Activated CD4-positive, alpha-beta T cell treated with anti-CD3 and anti-CD28 coated beads for 36 hours (primary cell): ENCODE results near the gene SOX10. TPM values are rescaled to one million over a fixed set of nuclear protein-coding genes. Genes with fewer than 3 reads are reported as not detected.

Source experiments
- ATAC-seq: fragments of 200-7000 bp; cut with Tn5 transposase; one replicate; pipeline ENCODE4 v1.10.0; 2021; ENCODE audit warnings: mild to moderate bottlenecking, moderate library complexity
- CTCF ChIA-PET: fragments of 350-600 bp; sonication (Branson Sonifier 250); formaldehyde crosslinking; loops from one replicate; lab custom pipeline; 2021; ENCODE audit warnings: antibody characterized with exemption; lab: Charles Lee
- POLR2A ChIA-PET: fragments of 350-600 bp; sonication (Branson Sonifier 250); formaldehyde crosslinking; loops from one replicate; lab custom pipeline; 2021; ENCODE audit warnings: antibody characterized with exemption, inconsistent platforms; lab: Charles Lee
- DNase-seq: peaks from one replicate; pipeline ENCODE4 v3.0.0-alpha.2; 2020
- H3K27ac Mint-ChIP-seq: one replicate; pipeline ENCODE4 v1.8.0; 2021; ENCODE audit warnings: mixed read lengths
- H3K27me3 Mint-ChIP-seq: one replicate; pipeline ENCODE4 v1.8.0; 2021; ENCODE audit warnings: mixed read lengths
- H3K36me3 Mint-ChIP-seq: one replicate; pipeline ENCODE4 v1.8.0; 2021; ENCODE audit warnings: low read depth, mixed read lengths
- H3K4me1 Mint-ChIP-seq: one replicate; pipeline ENCODE4 v1.8.0; 2021; ENCODE audit warnings: mixed read lengths
- H3K4me3 Mint-ChIP-seq: one replicate; pipeline ENCODE4 v1.8.0; 2021; ENCODE audit warnings: mild to moderate bottlenecking, moderate library complexity, mixed read lengths
- H3K9me3 Mint-ChIP-seq: one replicate; pipeline ENCODE4 v1.8.0; 2021; ENCODE audit warnings: low read depth, mixed read lengths
- intact Hi-C, 2 experiments: fragments of 100-400 bp; cut with DNase I in 1 of 2; cut with micrococcal nuclease in 1 of 2; formaldehyde crosslinking; loops; one replicate each; pipeline versions ENCODE4 v1.14.2 to v1.15.1; 2022 to 2024; cut with DNase I, micrococcal nuclease
- total RNA-seq, 2 experiments: library from RNA; stranded (reverse); gene quantifications; one replicate each; pipeline ENCODE4 v1.2.3, GENCODE V29; 2021

The SOX10 gene
- total RNA-seq, result not detected

DNA sequence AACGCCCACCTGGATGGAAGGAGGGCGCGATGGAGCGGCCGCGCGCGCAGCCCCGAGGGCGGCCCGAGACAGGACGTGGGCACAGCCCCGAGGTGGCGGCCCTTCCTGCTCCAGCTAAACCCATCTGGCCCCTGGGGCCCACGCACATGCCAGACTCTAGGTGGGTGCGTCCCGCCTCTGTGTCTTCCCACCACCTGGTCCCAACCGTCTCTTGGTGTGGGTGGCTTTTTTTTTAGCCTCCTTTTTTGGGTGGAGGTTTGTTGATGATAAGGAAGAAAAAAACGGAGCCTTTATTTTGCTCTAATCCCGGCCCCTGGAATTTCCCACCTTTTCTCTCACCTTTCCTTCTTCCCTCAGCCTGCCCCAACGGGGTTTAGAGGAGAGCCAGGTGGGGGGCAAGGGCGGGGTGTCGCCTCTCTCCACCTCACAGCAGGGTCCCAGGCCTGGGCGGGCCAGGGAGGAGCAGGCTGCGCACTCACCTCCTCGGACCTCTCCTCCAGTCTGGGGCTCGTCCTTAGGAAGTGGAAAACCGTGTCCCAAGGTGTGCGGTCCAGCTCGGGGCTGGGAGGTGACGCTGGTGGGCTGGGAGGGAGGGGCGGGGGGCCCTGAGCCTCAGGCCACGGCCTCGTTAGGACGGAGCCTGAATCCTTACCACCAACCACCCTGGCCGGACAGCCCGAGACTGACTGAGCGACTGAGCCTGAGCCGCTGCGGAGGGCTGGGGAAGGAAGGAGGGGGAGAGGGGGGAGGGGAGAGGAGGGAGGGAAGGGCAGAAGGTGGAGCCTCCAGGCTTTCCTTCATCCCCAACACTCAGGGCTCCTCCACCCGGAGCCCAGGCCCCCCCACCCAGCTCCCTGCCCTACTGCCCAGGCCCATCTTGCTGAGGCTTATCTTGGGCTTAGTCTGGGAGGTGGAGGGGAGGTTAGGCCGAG lies at the start of gene SOX10:
Gene SOX10 (minus strand): TSS at position 696 of the 932 bp plus-strand sequence. CDS start 771 bp downstream, outside the sequence.
- POLR2A ChIA-PET, result interaction anchor here (0.6 kb wide), 1 partner anchor 722 kb away, joined by 3 read pairs; the partner anchor contains the start of gene GTPBP1
- H3K27ac Mint-ChIP-seq, result no peak within 1 kb of the TSS
- CTCF ChIA-PET, result interaction anchor here (1.0 kb wide), 1 partner anchor 19 kb away, joined by 3 read pairs; no protein-coding TSS in a partner anchor
- DNase-seq (no peak), ATAC-seq (no peak)
- no peaks in the 10 kb centered on the region for H3K36me3 Mint-ChIP-seq
- intact Hi-C loops, result no loop called here
- H3K4me3 Mint-ChIP-seq, result no peak within 1 kb of the TSS
- no peaks in the 10 kb centered on the region for H3K9me3 Mint-ChIP-seq
- no peaks in the 10 kb centered on the region for H3K4me1 Mint-ChIP-seq
- no peaks in the 10 kb centered on the region for H3K27me3 Mint-ChIP-seq

DNA sequence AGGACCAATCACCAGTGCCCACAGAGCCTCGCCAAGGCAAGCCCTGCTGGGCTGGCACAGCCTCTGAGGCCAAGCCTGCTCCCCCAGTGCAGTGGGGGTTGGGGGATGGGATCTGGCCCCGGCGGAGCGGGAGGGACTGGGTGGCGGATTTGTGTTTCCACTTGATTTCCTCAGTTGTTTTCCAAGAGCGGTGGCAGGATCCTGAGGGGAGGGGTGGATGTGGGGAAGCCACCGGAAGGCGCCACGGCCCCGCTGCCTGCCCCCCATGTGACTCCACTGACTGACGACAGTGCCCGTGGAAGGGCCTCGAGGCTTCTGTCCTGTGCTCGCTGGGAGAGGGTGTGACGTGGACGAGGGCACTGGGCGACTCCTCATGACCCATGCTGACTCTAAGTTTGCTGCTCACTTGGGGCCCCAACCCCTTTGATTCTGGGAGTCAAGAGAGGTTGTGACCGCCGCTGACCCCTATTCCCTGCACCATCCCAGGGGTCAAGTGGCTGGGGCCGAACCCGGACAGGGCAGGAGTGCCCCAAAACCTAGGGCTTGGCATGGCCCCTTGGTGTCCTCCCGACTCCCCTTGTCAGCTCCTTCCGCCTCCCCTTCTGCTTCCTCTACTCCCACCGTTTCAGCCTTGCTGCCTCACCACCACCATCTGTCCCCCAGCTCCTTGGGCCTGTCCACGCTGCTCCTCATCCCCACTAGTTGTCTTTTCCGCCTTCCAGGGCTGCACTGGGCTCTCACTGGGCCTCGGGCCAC lies 49.3 kb upstream of the SOX10 start:
- H3K27ac Mint-ChIP-seq, result no peak overlapping the region
- H3K9me3 Mint-ChIP-seq, result no peaks in the 10 kb centered on the region
- no peaks in the 10 kb centered on the region for H3K4me1 Mint-ChIP-seq
- ChIA-PET POLR2A (no interaction called here), CTCF (interaction anchor here (0.6 to 1.2 kb wide), 3 partner anchors 16 to 312 kb away, joined by 3 read pairs; no protein-coding TSS in a partner anchor)
- H3K27me3 Mint-ChIP-seq, result no peaks in the 10 kb centered on the region
- ATAC-seq (no peak), DNase-seq (no peak)
- H3K36me3 Mint-ChIP-seq, result no peaks in the 10 kb centered on the region
- intact Hi-C loops, result no loop called here
- no peak overlapping the region for H3K4me3 Mint-ChIP-seq

DNA sequence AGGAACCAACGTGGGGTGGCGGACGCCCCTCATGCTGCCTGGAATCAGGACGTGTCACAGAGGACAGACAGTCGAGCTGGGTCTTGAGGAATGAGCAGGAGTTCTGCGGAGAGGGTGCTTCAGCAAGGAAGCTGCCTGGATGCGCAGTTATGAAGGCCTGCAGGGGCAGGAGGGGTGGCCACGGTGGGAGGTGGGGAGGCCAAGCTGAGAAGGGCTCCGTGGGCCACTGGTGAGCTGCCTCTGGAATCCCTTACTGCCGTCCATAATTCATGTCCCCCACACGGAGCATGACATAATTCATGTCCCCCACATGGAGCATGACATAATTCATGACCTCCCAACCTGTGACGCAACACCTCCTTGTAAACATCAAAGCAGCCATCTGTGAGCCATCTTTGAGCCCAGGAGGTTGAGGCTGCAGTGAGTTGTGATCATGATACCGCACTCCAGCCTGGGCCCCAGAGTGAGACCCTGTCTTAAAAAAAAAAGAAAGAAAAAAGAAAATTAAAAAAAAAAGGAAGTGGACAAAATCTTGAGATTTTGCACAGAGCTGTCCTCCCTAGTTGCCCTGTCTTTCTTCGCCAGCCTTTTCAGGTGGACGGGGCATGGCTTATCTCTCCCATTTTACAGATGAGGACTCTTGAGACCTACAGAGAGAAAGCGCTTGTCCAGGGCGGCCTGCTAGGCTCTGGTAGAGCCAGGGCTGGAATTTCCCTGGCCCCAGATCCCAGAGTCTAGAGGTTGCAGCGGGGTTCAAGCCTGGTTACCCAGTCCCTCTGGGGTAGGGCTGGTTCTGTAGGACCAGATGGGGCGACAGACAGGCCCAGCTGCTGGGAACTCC lies 48.5 kb upstream of the SOX10 start:
- Mint-ChIP-seq H3K4me3 (no peak overlapping the region), H3K4me1 (no peaks in the 10 kb centered on the region), H3K27me3 (no peaks in the 10 kb centered on the region), H3K9me3 (no peaks in the 10 kb centered on the region), H3K36me3 (no peaks in the 10 kb centered on the region), H3K27ac (no peak overlapping the region)
- ATAC-seq (no peak), DNase-seq (no peak)
- POLR2A ChIA-PET, result no interaction called here
- CTCF ChIA-PET, result no interaction called here
- intact Hi-C loops, result no loop called here

DNA sequence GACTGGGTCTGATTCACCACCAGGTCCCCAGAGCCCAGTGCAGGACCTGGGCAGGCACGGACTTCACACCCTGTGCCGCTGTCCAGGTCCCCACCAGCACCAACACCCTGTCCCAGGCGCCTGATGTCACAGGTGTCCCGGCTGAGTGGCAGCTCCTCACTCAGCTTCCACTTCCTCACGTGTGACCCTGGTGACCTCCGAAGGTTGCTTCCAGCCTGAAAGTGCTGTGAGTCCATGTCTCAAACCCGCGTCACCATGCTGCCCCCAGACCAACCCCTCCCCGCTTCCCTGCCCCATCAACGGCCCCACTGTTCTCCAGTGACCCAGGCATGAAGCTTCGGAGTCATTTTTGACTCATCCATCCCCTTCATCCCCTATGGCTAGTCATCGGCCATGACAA lies 47.1 kb upstream of the SOX10 start:
- H3K27ac Mint-ChIP-seq, result no peak overlapping the region
- intact Hi-C loops, result no loop called here
- DNase-seq, result no peak
- ChIA-PET CTCF (interaction anchor here (0.6 kb wide), 1 partner anchor 9 kb away, joined by 3 read pairs; no protein-coding TSS in a partner anchor), POLR2A (no interaction called here)
- H3K4me1 Mint-ChIP-seq, result no peaks in the 10 kb centered on the region
- H3K27me3 Mint-ChIP-seq, result no peaks in the 10 kb centered on the region
- H3K36me3 Mint-ChIP-seq, result no peaks in the 10 kb centered on the region
- no peaks in the 10 kb centered on the region for H3K9me3 Mint-ChIP-seq
- ATAC-seq, result no peak
- no peak overlapping the region for H3K4me3 Mint-ChIP-seq

DNA sequence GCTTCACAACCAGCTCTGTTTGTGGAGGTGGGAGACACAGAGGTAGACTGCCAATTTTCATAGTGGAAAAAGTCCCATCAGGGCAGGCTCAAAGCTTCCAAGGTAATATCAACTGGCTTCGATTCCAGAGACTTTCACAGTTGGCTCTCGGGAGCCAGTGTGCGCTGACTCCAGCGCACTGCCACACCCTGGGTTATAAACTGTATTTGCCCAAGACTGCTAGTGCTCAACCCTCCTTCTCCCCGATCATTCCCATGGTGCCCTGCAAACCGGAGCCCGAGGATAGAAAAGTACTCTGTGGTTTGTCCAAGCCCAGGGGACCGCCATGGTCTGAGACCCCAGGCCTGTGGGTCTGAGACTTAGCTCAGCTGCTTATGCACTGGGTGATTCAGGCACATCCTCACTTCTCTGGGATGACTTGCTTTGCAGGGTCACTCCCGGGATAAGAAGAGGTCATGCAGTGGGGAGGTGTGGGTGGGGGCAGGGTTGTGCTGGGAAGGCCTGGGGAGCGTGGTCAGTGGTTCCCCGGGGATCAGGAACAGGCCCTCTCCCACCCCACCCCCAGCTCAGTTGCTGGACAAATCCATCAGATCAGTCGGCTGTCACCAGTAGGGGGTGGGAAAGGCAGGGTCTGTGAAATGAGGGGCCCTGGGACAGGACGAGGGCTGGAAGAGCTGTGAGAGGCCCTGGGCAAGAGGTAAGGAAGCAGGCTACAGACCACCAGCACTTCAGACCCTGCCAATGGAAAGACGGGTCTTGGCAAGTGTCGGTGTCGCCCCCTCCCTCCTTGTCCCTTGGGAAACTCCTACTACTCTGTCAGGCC lies 46.2 kb upstream of the SOX10 start:
- Mint-ChIP-seq H3K27me3 (no peaks in the 10 kb centered on the region), H3K4me1 (no peaks in the 10 kb centered on the region), H3K27ac (no peak overlapping the region), H3K9me3 (no peaks in the 10 kb centered on the region), H3K36me3 (no peaks in the 10 kb centered on the region), H3K4me3 (no peak overlapping the region)
- ChIA-PET POLR2A (no interaction called here), CTCF (interaction anchor here (0.7 to 0.8 kb wide), 2 partner anchors 450 to 1177 kb away, joined by 3 read pairs; no protein-coding TSS in a partner anchor)
- intact Hi-C loops, result no loop called here
- no peak for DNase-seq
- no peak for ATAC-seq

DNA sequence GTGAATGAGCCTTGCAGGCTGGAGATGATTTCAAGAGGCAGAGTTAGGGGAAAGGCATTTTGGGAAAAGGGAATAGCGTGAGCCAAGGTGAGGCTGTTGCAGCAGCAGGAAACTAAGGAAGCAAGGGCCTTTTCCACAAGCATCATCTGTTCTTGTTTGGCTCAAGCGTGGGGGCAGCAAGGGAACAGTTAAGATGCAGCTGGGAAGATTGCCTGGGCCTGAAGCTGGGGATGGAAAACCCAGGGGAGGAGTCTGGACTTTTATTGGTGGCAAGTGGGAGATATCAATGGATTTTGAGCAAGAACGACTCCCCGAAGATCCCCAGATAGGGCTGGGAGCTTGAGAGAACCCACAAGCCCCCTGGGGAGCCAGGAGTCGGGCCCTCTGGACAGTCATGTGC lies 45.5 kb upstream of the SOX10 start:
- Mint-ChIP-seq H3K27ac (no peak overlapping the region), H3K4me1 (no peaks in the 10 kb centered on the region), H3K4me3 (no peak overlapping the region), H3K9me3 (no peaks in the 10 kb centered on the region), H3K27me3 (no peaks in the 10 kb centered on the region), H3K36me3 (no peaks in the 10 kb centered on the region)
- ATAC-seq, result no peak
- ChIA-PET POLR2A (no interaction called here), CTCF (interaction anchor here (0.7 to 0.8 kb wide), 2 partner anchors 449 to 1178 kb away, joined by 3 read pairs; no protein-coding TSS in a partner anchor)
- no peak for DNase-seq
- intact Hi-C loops, result no loop called here

DNA sequence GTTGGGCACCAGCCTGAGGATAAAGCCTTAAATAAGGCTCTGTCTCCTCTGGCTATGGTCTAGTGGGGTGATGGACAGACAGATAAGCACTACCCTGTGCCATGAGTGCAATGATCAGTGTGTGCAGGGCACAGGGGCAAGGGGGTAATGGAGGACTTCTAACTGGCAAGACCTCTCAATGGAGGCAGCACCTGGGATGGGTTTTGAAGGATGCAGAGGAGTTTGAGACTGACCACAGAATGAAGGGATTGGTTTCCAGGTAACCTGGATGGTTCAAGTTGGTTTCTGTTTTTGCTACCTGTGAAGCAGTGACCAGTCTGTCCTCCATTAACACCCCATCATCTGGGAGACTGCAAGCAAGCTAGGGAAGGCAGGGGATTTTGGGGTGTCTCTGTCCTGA lies 45.0 kb upstream of the SOX10 start:
- ATAC-seq (no peak), DNase-seq (no peak)
- intact Hi-C loops, result no loop called here
- ChIA-PET POLR2A (no interaction called here), CTCF (no interaction called here)
- H3K27ac Mint-ChIP-seq, result no peak overlapping the region
- no peaks in the 10 kb centered on the region for H3K4me1 Mint-ChIP-seq
- no peaks in the 10 kb centered on the region for H3K9me3 Mint-ChIP-seq
- H3K27me3 Mint-ChIP-seq, result no peaks in the 10 kb centered on the region
- no peak overlapping the region for H3K4me3 Mint-ChIP-seq
- H3K36me3 Mint-ChIP-seq, result no peaks in the 10 kb centered on the region

DNA sequence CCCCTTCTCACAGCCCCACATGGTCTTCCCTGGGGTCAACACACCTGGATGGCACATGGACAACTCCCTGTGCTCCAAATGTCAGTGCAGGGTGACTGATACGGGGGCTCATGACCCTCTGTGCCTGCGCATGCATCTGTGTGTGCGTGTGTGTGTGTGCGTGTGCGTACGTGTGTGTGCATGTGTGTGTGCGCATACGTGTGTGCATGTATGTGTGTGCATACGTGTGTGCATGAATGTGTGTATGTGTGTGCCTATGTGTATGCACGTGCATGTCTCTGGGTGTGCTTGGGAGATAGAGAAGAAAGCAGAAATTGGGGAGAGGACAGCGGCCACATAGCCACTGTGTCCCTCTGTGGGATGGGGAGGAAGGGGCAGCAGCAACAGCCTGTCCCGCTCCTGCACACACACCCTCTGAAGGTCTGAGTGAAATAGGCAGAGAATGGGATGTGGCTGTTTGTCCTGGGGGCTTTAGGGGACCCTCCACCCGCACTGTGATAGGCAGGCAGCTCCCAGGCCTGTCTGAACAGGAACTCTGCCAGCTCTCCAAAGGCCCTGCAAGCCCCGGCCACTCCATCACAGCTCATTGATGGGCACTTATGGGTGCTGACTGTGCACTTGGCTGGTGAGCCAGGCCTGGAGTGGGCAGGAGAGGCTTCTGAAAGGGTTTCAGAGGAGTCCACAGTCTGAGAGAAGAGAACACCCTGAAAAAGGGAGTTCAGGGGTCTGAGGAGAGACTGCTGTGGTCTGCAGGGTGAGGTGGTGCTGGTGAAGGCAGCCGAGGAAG lies 44.2 kb upstream of the SOX10 start:
- no peaks in the 10 kb centered on the region for H3K9me3 Mint-ChIP-seq
- H3K27me3 Mint-ChIP-seq, result no peaks in the 10 kb centered on the region
- ATAC-seq (no peak), DNase-seq (no peak)
- ChIA-PET CTCF (no interaction called here), POLR2A (no interaction called here)
- intact Hi-C loops, result no loop called here
- H3K36me3 Mint-ChIP-seq, result no peaks in the 10 kb centered on the region
- H3K4me3 Mint-ChIP-seq, result no peak overlapping the region
- no peaks in the 10 kb centered on the region for H3K4me1 Mint-ChIP-seq
- no peak overlapping the region for H3K27ac Mint-ChIP-seq

DNA sequence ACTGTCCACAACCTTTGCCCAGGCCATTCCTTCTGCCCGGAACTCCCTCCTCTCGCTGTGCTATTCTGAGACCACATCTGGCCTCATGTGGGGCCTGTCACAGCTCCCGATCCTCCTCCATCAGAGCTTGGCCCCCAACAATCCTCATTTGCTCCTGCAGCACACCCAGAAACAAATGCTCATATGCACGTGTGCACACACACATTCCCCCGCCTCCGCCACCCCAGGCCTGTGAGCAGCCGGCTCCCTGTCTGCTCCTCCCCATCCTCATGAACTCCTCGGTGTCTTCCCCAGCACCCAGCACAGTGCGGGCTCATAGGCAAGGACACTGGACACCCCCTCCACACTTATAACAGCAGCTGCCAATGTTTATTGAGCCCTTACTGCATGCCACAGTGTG lies 43.1 kb upstream of the SOX10 start:
- no peak overlapping the region for H3K4me3 Mint-ChIP-seq
- intact Hi-C loops, result no loop called here
- ChIA-PET POLR2A (no interaction called here), CTCF (interaction anchor here (1.0 kb wide), 1 partner anchor 302 kb away, joined by 3 read pairs; no protein-coding TSS in a partner anchor)
- H3K27ac Mint-ChIP-seq, result no peak overlapping the region
- no peaks in the 10 kb centered on the region for H3K27me3 Mint-ChIP-seq
- ATAC-seq, result no peak
- no peaks in the 10 kb centered on the region for H3K4me1 Mint-ChIP-seq
- DNase-seq, result no peak
- H3K9me3 Mint-ChIP-seq, result no peaks in the 10 kb centered on the region
- no peaks in the 10 kb centered on the region for H3K36me3 Mint-ChIP-seq
